ENCODE measurements around the gene CYP3A7.

DNA sequence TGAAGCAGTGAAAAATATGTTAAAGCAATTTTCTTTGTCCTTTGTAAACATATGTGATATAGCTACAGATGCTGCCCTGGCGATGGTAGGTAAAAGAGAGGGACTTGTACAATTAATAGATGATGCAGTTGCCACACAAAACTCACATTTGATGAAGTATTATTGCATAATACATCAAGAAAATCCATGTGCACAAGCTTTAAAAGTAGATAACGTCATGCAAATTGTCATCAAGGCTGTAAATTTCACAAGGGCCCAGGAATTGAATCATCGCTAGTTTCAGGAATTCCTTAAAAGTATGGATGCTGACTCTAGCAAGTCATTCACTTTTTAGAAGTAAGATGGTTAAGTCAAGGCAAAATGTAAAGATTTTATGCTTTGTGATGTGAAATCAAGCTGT lies 65.2 kb downstream of the CYP3A7 start:
- TF ChIP-seq ZSCAN18 (CRISPR knock-in tag; IDR thresholded peaks at IDR 0.05) = no peak
- TF ChIP-seq ESRRA (CRISPR knock-in tag; IDR thresholded peaks at IDR 0.05; ENCODE audit: borderline replicate concordance) = no peak
- TF ChIP-seq, protein P1, sequence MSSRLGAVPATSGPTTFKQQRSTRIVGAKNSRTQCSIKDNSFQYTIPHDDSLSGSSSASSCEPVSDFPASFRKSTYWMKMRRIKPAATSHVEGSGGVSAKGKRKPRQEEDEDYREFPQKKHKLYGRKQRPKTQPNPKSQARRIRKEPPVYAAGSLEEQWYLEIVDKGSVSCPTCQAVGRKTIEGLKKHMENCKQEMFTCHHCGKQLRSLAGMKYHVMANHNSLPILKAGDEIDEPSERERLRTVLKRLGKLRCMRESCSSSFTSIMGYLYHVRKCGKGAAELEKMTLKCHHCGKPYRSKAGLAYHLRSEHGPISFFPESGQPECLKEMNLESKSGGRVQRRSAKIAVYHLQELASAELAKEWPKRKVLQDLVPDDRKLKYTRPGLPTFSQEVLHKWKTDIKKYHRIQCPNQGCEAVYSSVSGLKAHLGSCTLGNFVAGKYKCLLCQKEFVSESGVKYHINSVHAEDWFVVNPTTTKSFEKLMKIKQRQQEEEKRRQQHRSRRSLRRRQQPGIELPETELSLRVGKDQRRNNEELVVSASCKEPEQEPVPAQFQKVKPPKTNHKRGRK (CRISPR knock-in tag; IDR thresholded peaks at IDR 0.05; ENCODE audit: borderline replicate concordance) = no peak
- TF ChIP-seq SOX15 (CRISPR knock-in tag; IDR thresholded peaks at IDR 0.05) = no peak
- no peak for TF ChIP-seq ATF3 (CRISPR knock-in tag; conservative IDR thresholded peaks at IDR 0.05)
- no peak for TF ChIP-seq TP53 (CRISPR knock-in tag; IDR thresholded peaks at IDR 0.05)
- no peak for TF ChIP-seq NR2C2 (CRISPR knock-in tag; IDR thresholded peaks at IDR 0.05)
- TF ChIP-seq, protein P2, sequence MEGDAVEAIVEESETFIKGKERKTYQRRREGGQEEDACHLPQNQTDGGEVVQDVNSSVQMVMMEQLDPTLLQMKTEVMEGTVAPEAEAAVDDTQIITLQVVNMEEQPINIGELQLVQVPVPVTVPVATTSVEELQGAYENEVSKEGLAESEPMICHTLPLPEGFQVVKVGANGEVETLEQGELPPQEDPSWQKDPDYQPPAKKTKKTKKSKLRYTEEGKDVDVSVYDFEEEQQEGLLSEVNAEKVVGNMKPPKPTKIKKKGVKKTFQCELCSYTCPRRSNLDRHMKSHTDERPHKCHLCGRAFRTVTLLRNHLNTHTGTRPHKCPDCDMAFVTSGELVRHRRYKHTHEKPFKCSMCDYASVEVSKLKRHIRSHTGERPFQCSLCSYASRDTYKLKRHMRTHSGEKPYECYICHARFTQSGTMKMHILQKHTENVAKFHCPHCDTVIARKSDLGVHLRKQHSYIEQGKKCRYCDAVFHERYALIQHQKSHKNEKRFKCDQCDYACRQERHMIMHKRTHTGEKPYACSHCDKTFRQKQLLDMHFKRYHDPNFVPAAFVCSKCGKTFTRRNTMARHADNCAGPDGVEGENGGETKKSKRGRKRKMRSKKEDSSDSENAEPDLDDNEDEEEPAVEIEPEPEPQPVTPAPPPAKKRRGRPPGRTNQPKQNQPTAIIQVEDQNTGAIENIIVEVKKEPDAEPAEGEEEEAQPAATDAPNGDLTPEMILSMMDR (IDR thresholded peaks at IDR 0.05) = no peak
- TF ChIP-seq CBFB (CRISPR knock-in tag; IDR thresholded peaks at IDR 0.05; ENCODE audit: low read depth) = no peak

All from WTC11 (cell line).